ENCODE data around the gene NCKAP5. TPM values are rescaled to one million over a fixed set of nuclear protein-coding genes. Genes with fewer than 3 reads are reported as not detected.

Gene NCKAP5
- total and polyA plus RNA-seq, 9 of the 15 experiments (the other 6 are each of a cell fraction or from before 2014, with no cell fraction given) = not detected

DNA sequence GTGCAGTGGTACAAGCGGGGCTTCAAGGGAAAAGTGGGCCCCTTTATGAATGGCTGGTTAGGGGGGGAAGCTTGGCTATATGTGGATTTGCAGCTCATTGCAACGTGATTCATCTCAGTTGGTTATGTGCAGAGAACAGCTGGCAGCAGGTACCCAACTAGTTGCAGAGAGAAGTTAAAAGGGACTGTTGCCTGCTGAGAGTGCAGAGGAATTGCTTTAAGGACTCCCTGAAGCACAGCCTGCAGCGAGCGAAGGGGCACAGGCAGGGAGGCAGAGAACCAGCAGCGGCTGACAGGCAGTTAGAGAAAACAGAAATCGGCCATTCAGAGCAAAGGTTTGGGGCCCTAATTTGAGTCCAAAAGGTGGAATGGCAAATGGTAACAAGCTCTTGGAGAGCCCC lies 620.1 kb downstream of the NCKAP5 start:
- TF ChIP-seq NR2F6 (CRISPR knock-in tag; IDR thresholded peaks at IDR 0.05) = no peak
- no peak for TF ChIP-seq HSF4 (CRISPR knock-in tag; IDR thresholded peaks at IDR 0.05; ENCODE audit: borderline replicate concordance)
- TF ChIP-seq BRD9 (IDR thresholded peaks at IDR 0.05; ENCODE audit: low read depth, partially characterized antibody) = no peak
- no peak for TF ChIP-seq ZNF12 (CRISPR knock-in tag; IDR thresholded peaks at IDR 0.05)
- no peak for TF ChIP-seq PHF20 (IDR thresholded peaks at IDR 0.05; ENCODE audit: partially characterized antibody)
- TF ChIP-seq, protein P1, sequence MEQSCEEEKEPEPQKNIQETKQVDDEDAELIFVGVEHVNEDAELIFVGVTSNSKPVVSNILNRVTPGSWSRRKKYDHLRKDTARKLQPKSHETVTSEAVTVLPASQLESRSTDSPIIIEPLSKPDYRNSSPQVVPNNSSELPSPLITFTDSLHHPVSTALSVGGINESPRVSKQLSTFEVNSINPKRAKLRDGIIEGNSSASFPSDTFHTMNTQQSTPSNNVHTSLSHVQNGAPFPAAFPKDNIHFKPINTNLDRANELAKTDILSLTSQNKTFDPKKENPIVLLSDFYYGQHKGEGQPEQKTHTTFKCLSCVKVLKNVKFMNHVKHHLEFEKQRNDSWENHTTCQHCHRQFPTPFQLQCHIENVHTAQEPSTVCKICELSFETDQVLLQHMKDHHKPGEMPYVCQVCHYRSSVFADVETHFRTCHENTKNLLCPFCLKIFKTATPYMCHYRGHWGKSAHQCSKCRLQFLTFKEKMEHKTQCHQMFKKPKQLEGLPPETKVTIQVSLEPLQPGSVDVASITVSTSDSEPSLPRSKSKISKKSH (CRISPR knock-in tag; IDR thresholded peaks at IDR 0.05) = no peak
- 1% methylated on average over 6 of the region's 6 CpGs for WGBS (ENCODE audit: insufficient coverage, low coverage, missing lambda C conversion rate)
- no peak for DNase-seq (ENCODE audit: extremely low read depth in 1 of 4, low spot score in 3 of 4)
- no peak overlapping the region for H3K4me2 ChIP-seq (ENCODE audit: insufficient read depth, low read length)
- H3K9me1 ChIP-seq (ENCODE audit: control insufficient read depth, insufficient read depth, low read length) = no peaks in the 10 kb centered on the region
- H3K27me3 ChIP-seq (ENCODE audit: control insufficient read depth in 2 of 2, insufficient read depth in 2 of 2, low read length in 2 of 2) = no peaks in the 10 kb centered on the region
- no peak for ATAC-seq
- in situ Hi-C loops (cut with MboI) = no loop called here
- H2AFZ ChIP-seq (ENCODE audit: low read depth, low read length) = no peak overlapping the region
- no peak overlapping the region for H3K9ac ChIP-seq (ENCODE audit: insufficient read depth in 1 of 2, low read depth in 2 of 2, low read length in 2 of 2)
- no peaks in the 10 kb centered on the region for H3K9me3 ChIP-seq (replicated peaks; ENCODE audit: control insufficient read depth, insufficient read depth, low read depth, low read length)
- no peaks in the 10 kb centered on the region for H3K36me3 ChIP-seq (ENCODE audit: control insufficient read depth, insufficient read depth, low read length)
- H4K20me1 ChIP-seq (replicated peaks; ENCODE audit: control insufficient read depth, insufficient read depth, low read length) = no peaks in the 10 kb centered on the region
- FAIRE-seq = no peak
- CTCF ChIA-PET (ENCODE audit: low intra/inter-chr PET ratio) = no interaction called here
- POLR2A ChIA-PET = no interaction called here
- BruUV-seq (replicated peaks) = no TSS peak
- no peak overlapping the region for H3K27ac ChIP-seq (ENCODE audit: extremely low read depth, low read depth, low read length)
- H3K4me1 ChIP-seq (replicated peaks in 1 of 2; ENCODE audit: control insufficient read depth in 2 of 2, insufficient read depth in 2 of 2, low read length in 2 of 2) = no peaks in the 10 kb centered on the region
- intact Hi-C loops (cut with micrococcal nuclease) = no loop called here
- no peak overlapping the region for H3K4me3 ChIP-seq
- no peaks in the 10 kb centered on the region for H3K79me2 ChIP-seq (ENCODE audit: control insufficient read depth, insufficient read depth, low read length)

Data from K562 (cell line).